PC-9 (cell line): ENCODE results near the gene GHR. TPM values are rescaled to one million over a fixed set of nuclear protein-coding genes. Genes with fewer than 3 reads are reported as not detected.

Source experiments
- BruUV-seq: library from RNA; stranded (reverse); fragments of 400-500 nt; replicated peaks from 2 replicates; lab custom pipeline; 2021; lab: Mats Ljungman, UMichigan
- CTCF ChIA-PET: fragments of 300-600 bp; sonication (Branson Sonifier 250); formaldehyde crosslinking; loops from one replicate; lab custom pipeline; 2022; ENCODE audit warnings: antibody characterized with exemption; lab: Charles Lee
- POLR2A ChIA-PET: fragments of 300-600 bp; sonication (Branson Sonifier 250); formaldehyde crosslinking; loops from one replicate; lab custom pipeline; 2022; ENCODE audit warnings: antibody characterized with exemption; ENCODE audit not compliant: unreplicated experiment; lab: Charles Lee
- DNase-seq, 2 experiments: peaks; one replicate each; pipeline versions ENCODE4 v3.0.0 to v3.0.0-alpha.2; 2015 to 2022; ENCODE audit warnings: mixed read lengths in 1 of 2
- H2AFZ ChIP-seq: fragments of 200-600 bp; sonication (generic); 2 replicates; pipeline ENCODE4 v1.8.1; 2017; ENCODE audit warnings: antibody characterized with exemption
- H3F3A ChIP-seq: fragments of 200-600 bp; sonication (generic); 2 replicates; pipeline ENCODE4 v1.8.1; 2017; ENCODE audit warnings: antibody characterized with exemption, mild to moderate bottlenecking, low read depth; ENCODE audit not compliant: insufficient read depth
- H3K27ac ChIP-seq: fragments of 200-600 bp; sonication (generic); 2 replicates; pipeline ENCODE4 v1.6.1; 2016; ENCODE audit warnings: mixed run types
- H3K27me3 ChIP-seq: fragments of 200-600 bp; sonication (generic); 2 replicates; pipeline ENCODE4 v1.6.1; 2016; ENCODE audit warnings: low read depth, mixed run types; ENCODE audit not compliant: insufficient read depth
- H3K36me3 ChIP-seq: fragments of 200-600 bp; sonication (generic); 2 replicates; pipeline ENCODE4 v1.6.1; 2016; ENCODE audit warnings: low read depth, mixed run types
- H3K4me1 ChIP-seq: fragments of 200-600 bp; sonication (generic); replicated peaks from 2 replicates; pipeline ENCODE4 v1.6.1; 2016; ENCODE audit warnings: mixed run types; ENCODE audit not compliant: insufficient read depth
- H3K4me2 ChIP-seq: fragments of 200-600 bp; sonication (generic); 2 replicates; pipeline ENCODE4 v1.6.1; 2017; ENCODE audit warnings: mixed run types
- H3K4me3 ChIP-seq: fragments of 200-600 bp; sonication (generic); 2 replicates; pipeline ENCODE4 v1.6.1; 2016; ENCODE audit warnings: mixed run types
- H3K79me2 ChIP-seq: fragments of 200-600 bp; sonication (generic); 2 replicates; pipeline ENCODE4 v1.6.1; 2017; ENCODE audit warnings: low read depth, mixed run types
- H3K9me2 ChIP-seq: fragments of 200-600 bp; sonication (generic); 2 replicates; pipeline ENCODE4 v1.8.1; 2017; ENCODE audit warnings: mild to moderate bottlenecking; ENCODE audit not compliant: insufficient read depth
- H3K9me3 ChIP-seq: fragments of 200-600 bp; sonication (generic); 2 replicates; pipeline ENCODE4 v1.8.1; 2016; ENCODE audit warnings: low read depth; ENCODE audit not compliant: insufficient read depth
- H4K20me1 ChIP-seq: fragments of 200-600 bp; sonication (generic); 2 replicates; pipeline ENCODE4 v1.8.1; 2017; ENCODE audit not compliant: insufficient read depth
- EZH2 ChIP-seq: fragments of 200-600 bp; sonication (generic); IDR thresholded peaks from 2 replicates; pipeline ENCODE4 v1.8.0; 2017; ENCODE audit warnings: antibody characterized with exemption, low read depth
- intact Hi-C: fragments of 100-400 bp; cut with micrococcal nuclease; formaldehyde crosslinking; loops from one replicate; pipeline ENCODE4 v1.10.0; 2022; ENCODE audit not compliant: unreplicated experiment
- total RNA-seq: library from RNA; stranded (reverse); gene quantifications from 2 replicates; pipeline ENCODE4 v1.2.3, GENCODE V29; 2021
- TF ChIP-seq, protein P1 (sequence below): fragments of 200-600 bp; sonication (generic); conservative IDR thresholded peaks from 2 replicates; pipeline ENCODE4 v1.6.1; 2017; ENCODE audit warnings: mixed run types, antibody characterized with exemption, mild to moderate bottlenecking, moderate library complexity

Gene GHR
- total RNA-seq, 1 experiment from 2014 or later: not detected

DNA sequence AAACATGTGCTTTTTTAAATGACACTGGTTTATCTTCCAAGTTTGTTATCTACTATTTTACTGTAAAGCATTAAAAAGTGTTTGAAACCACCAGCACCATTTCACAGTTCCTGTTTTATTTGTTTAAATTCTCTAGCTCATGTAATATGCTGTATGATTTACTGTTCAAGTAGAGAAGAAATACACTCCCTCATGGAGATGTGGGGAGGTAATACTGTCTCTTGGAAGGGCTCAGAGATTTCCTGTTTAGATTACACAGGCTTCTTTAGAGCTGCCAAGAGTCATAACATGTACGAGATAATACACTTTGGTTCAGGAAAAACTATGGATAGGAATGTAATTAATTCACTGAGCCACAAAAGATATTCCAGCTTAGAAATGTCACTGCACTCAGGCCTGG is 198.4 kb downstream of the GHR start:
- no peak overlapping the region for H3K4me3 ChIP-seq
- H3K4me1 ChIP-seq: no peaks in the 10 kb centered on the region
- CTCF ChIA-PET: no interaction called here
- no peak overlapping the region for H3K4me2 ChIP-seq
- H3F3A ChIP-seq: no peaks in the 10 kb centered on the region
- no peaks in the 10 kb centered on the region for H3K27me3 ChIP-seq
- 0 out of 2 replicates have a peak, but pooled peaks cover 6% of the 10 kb centered on the region for H4K20me1 ChIP-seq
- H3K36me3 ChIP-seq: no peaks in the 10 kb centered on the region
- no TSS peak for BruUV-seq
- intact Hi-C loops: no loop called here
- H3K9me2 ChIP-seq: peaks cover 3% of the 10 kb centered on the region; the same call in 1 of the 2 replicates
- TF ChIP-seq EZH2: no peak
- TF ChIP-seq, protein P1, sequence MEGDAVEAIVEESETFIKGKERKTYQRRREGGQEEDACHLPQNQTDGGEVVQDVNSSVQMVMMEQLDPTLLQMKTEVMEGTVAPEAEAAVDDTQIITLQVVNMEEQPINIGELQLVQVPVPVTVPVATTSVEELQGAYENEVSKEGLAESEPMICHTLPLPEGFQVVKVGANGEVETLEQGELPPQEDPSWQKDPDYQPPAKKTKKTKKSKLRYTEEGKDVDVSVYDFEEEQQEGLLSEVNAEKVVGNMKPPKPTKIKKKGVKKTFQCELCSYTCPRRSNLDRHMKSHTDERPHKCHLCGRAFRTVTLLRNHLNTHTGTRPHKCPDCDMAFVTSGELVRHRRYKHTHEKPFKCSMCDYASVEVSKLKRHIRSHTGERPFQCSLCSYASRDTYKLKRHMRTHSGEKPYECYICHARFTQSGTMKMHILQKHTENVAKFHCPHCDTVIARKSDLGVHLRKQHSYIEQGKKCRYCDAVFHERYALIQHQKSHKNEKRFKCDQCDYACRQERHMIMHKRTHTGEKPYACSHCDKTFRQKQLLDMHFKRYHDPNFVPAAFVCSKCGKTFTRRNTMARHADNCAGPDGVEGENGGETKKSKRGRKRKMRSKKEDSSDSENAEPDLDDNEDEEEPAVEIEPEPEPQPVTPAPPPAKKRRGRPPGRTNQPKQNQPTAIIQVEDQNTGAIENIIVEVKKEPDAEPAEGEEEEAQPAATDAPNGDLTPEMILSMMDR: no peak
- DNase-seq: no peak
- H3K9me3 ChIP-seq: no peaks in the 10 kb centered on the region
- POLR2A ChIA-PET: no interaction called here
- no peak overlapping the region for H2AFZ ChIP-seq
- no peak overlapping the region for H3K27ac ChIP-seq
- no peaks in the 10 kb centered on the region for H3K79me2 ChIP-seq

DNA sequence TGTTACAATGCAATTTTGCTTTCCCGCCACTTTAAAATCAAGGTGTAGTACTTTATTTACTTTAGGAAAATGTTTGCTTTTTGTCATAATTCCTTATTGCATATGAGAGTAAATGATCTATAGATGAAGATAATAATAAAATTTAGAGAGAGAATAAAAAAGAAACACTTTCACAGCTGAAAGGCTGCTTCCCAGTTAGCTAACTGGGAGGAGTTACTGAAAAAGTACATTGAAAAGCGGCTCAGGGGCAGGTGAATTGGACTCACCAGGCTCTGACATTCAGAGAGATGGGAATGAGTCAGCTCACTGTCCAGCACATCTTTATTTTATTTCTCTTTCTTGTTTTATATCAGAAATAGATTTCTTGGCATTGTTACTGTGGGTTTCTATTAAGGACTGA is 201.7 kb downstream of the GHR start:
- Histone ChIP-seq H3K27ac (no peak overlapping the region), H3K4me2 (no peak overlapping the region), H2AFZ (no peak overlapping the region), H3F3A (no peaks in the 10 kb centered on the region), H4K20me1 (0 out of 2 replicates have a peak, but pooled peaks cover 6% of the 10 kb centered on the region), H3K9me3 (no peaks in the 10 kb centered on the region), H3K4me3 (no peak overlapping the region), H3K4me1 (no peaks in the 10 kb centered on the region), H3K79me2 (no peaks in the 10 kb centered on the region), H3K36me3 (no peaks in the 10 kb centered on the region), H3K9me2 (peaks cover 3% of the 10 kb centered on the region; the same call in 1 of the 2 replicates), H3K27me3 (no peaks in the 10 kb centered on the region)
- no peak for DNase-seq
- no peak for TF ChIP-seq EZH2
- TF ChIP-seq, protein P1: no peak
- POLR2A ChIA-PET: no interaction called here
- no TSS peak for BruUV-seq
- CTCF ChIA-PET: no interaction called here
- intact Hi-C loops: no loop called here

DNA sequence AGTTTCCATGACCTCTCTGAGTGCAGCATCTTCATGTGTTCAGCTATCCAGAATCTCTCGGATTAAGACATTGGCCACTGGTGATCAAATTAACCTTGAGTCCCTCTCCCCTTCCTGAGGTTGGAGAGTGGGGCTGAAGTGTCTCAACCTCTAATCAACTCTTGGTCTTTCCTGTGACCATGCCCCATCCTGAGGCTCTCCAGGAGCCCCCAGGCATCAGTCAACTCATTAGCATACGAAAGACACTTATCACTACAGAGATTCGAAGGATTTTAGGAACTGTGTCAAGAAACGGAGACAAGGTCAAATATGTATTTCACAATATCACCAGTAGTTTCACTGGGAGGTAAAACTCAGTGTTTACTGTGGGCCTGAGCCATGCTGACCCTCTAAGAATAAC is 203.2 kb downstream of the GHR start:
- no TSS peak for BruUV-seq
- no peak overlapping the region for H2AFZ ChIP-seq
- DNase-seq: no peak

DNA sequence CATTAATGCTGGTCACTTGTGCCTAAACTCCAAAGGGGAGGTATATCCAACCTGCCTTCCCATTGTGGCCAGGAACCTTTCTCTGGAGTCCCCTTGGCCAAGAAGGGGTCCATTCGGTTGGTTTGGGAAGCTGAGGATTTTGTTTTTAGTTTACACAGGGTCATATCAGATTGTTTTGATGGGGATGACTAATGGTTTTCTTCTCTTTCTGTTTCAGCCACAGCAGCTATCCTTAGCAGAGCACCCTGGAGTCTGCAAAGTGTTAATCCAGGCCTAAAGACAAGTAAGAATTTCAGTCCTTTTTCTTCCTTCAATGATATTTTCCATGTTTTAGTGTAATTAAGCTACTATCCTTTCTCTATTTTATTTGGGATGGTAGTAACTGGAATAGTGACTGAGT is 205.6 kb downstream of the GHR start:
- H3K9me3 ChIP-seq: no peaks in the 10 kb centered on the region
- BruUV-seq: no TSS peak

More for the DNA sequence above, 203.2 kb downstream of the GHR start:
- intact Hi-C loops: no loop called here
- Histone ChIP-seq H3K27ac (no peak overlapping the region), H3K79me2 (no peaks in the 10 kb centered on the region), H3K4me1 (no peaks in the 10 kb centered on the region), H3K4me2 (no peak overlapping the region), H3K36me3 (no peaks in the 10 kb centered on the region), H4K20me1 (0 out of 2 replicates have a peak, but pooled peaks cover 1% of the 10 kb centered on the region), H3K4me3 (no peak overlapping the region), H3K27me3 (no peaks in the 10 kb centered on the region), H3F3A (no peaks in the 10 kb centered on the region), H3K9me3 (no peaks in the 10 kb centered on the region), H3K9me2 (peaks cover 2% of the 10 kb centered on the region; the same call in 1 of the 2 replicates)
- ChIA-PET POLR2A (no interaction called here), CTCF (no interaction called here)
- no peak for TF ChIP-seq EZH2

More for the DNA sequence above, 205.6 kb downstream of the GHR start:
- Histone ChIP-seq H3K27ac (no peak overlapping the region), H3K4me3 (no peak overlapping the region), H3K79me2 (no peaks in the 10 kb centered on the region), H3K9me2 (no peaks in the 10 kb centered on the region), H3K4me2 (no peak overlapping the region), H2AFZ (no peak overlapping the region), H3F3A (no peaks in the 10 kb centered on the region), H3K4me1 (no peaks in the 10 kb centered on the region), H3K36me3 (no peaks in the 10 kb centered on the region), H4K20me1 (no peaks in the 10 kb centered on the region), H3K27me3 (no peaks in the 10 kb centered on the region)
- TF ChIP-seq, protein P1: no peak
- no peak for TF ChIP-seq EZH2
- no peak for DNase-seq
- ChIA-PET CTCF (no interaction called here), POLR2A (no interaction called here)
- intact Hi-C loops: no loop called here
